Measurements from ENCODE around the gene MRPS27. TPM values are rescaled to one million over a fixed set of nuclear protein-coding genes. Genes with fewer than 3 reads are reported as not detected.
A peak's percentile ranks its signal among the peaks of the same experiment; 100 is the strongest.

The MRPS27 gene
- total RNA-seq, 2 donors from 2014 or later, result 42.9 to 58.8 TPM

- Histone ChIP-seq H3K36me3 (no peaks in the 10 kb centered on the region), H3K9me3 (no peaks in the 10 kb centered on the region), H3K27ac (peak overlapping the region; percentile 2), H3K4me1 (ENCODE audit: control insufficient read depth in 1 of 2, low read depth in 2 of 2) (peaks cover 28 to 58% of the 10 kb centered on the region in 2 donors), H3K27me3 (replicated peaks; ENCODE audit: insufficient read depth) (no peaks in the 10 kb centered on the region), H3K4me3 (no peak overlapping the region)
- TF ChIP-seq CTCF (IDR thresholded peaks at IDR 0.05), result no peak
- ATAC-seq (ENCODE audit: insufficient number of reproducible peaks, low FRiP score, low read depth) (no peak), DNase-seq (ENCODE audit: low spot score) (no peak)
Measured at GRCh38 chr5:72241346-72242003, 78.6 kb downstream of the MRPS27 start.

GRCh38 chr5:72238712-72239445, 81.2 kb downstream of the MRPS27 start:
- H3K36me3 ChIP-seq, result no peaks in the 10 kb centered on the region
- H3K4me1 ChIP-seq (ENCODE audit: control insufficient read depth in 1 of 2, low read depth in 2 of 2), result peaks cover 13 to 52% of the 10 kb centered on the region in 2 donors
- H3K27me3 ChIP-seq (replicated peaks; ENCODE audit: insufficient read depth), result no peaks in the 10 kb centered on the region
- no peak overlapping the region for H3K27ac ChIP-seq
- DNase-seq (ENCODE audit: low spot score) (no peak), ATAC-seq (ENCODE audit: insufficient number of reproducible peaks, low FRiP score, low read depth) (no peak)
- no peak overlapping the region for H3K4me3 ChIP-seq
- TF ChIP-seq CTCF (IDR thresholded peaks at IDR 0.05), result no peak
- no peaks in the 10 kb centered on the region for H3K9me3 ChIP-seq

- no peak for DNase-seq (ENCODE audit: low spot score)
- no peak for ATAC-seq (ENCODE audit: insufficient number of reproducible peaks, low FRiP score, low read depth)
- Histone ChIP-seq H3K36me3 (no peaks in the 10 kb centered on the region), H3K27ac (no peak overlapping the region), H3K4me1 (ENCODE audit: control insufficient read depth in 1 of 2, low read depth in 2 of 2) (peaks cover 19 to 51% of the 10 kb centered on the region in 2 donors), H3K9me3 (no peaks in the 10 kb centered on the region), H3K4me3 (no peak overlapping the region), H3K27me3 (replicated peaks; ENCODE audit: insufficient read depth) (no peaks in the 10 kb centered on the region)
- TF ChIP-seq CTCF (IDR thresholded peaks at IDR 0.05), result no peak
Measured at GRCh38 chr5:72237879-72238278, 82.2 kb downstream of the MRPS27 start.

- Histone ChIP-seq H3K9me3 (no peaks in the 10 kb centered on the region), H3K4me3 (no peak overlapping the region), H3K27ac (no peak overlapping the region), H3K4me1 (ENCODE audit: control insufficient read depth in 1 of 2, low read depth in 2 of 2) (peaks cover 19 to 50% of the 10 kb centered on the region in 2 donors), H3K36me3 (no peaks in the 10 kb centered on the region), H3K27me3 (replicated peaks; ENCODE audit: insufficient read depth) (no peaks in the 10 kb centered on the region)
- DNase-seq (ENCODE audit: low spot score) (no peak), ATAC-seq (ENCODE audit: insufficient number of reproducible peaks, low FRiP score, low read depth) (no peak)
- TF ChIP-seq CTCF (IDR thresholded peaks at IDR 0.05), result no peak
Measured at GRCh38 chr5:72237415-72237814, 82.6 kb downstream of the MRPS27 start.

GRCh38 chr5:72235725-72236124, 84.3 kb downstream of the MRPS27 start:
- DNase-seq (ENCODE audit: low spot score) (no peak), ATAC-seq (ENCODE audit: insufficient number of reproducible peaks, low FRiP score, low read depth) (no peak)
- H3K27me3 ChIP-seq (replicated peaks; ENCODE audit: insufficient read depth), result no peaks in the 10 kb centered on the region
- peak overlapping the region in 1 of 2 donors; percentile 50 for H3K27ac ChIP-seq
- H3K4me1 ChIP-seq (ENCODE audit: control insufficient read depth in 1 of 2, low read depth in 2 of 2), result peaks cover 19 to 39% of the 10 kb centered on the region in 2 donors
- no peaks in the 10 kb centered on the region for H3K9me3 ChIP-seq
- H3K36me3 ChIP-seq, result no peaks in the 10 kb centered on the region
- no peak overlapping the region for H3K4me3 ChIP-seq
- no peak for TF ChIP-seq CTCF (IDR thresholded peaks at IDR 0.05)
